Left lung (tissue), 10 donors: Measurements from ENCODE around the gene RPTOR. TPM values are rescaled to one million over a fixed set of nuclear protein-coding genes. Genes with fewer than 3 reads are reported as not detected.
A peak's percentile ranks its signal among the peaks of the same experiment; 100 is the strongest.

Experiments used
- ATAC-seq: fragments of 200-7000 bp; cut with Tn5 transposase; one replicate; pipeline ENCODE4 v1.9.1; 2020; ENCODE audit warnings: moderate library complexity
- DNase-seq, 4 donors: peaks; one replicate each; pipeline ENCODE4 v3.0.0-alpha.2; 2013 to 2020
- H3K27ac ChIP-seq, 2 donors: fragments of 200-600 bp; sonication (generic) in 1 of 2; one replicate each; pipeline versions ENCODE4 v1.5.0 to v1.8.0; 2020 to 2021
- H3K27me3 ChIP-seq, 2 donors: fragments of 200-600 bp; sonication (generic) in 1 of 2; one replicate each; pipeline versions ENCODE4 v1.5.0 to v1.8.0; 2020 to 2021
- H3K36me3 ChIP-seq, 2 donors: fragments of 200-600 bp; sonication (generic) in 1 of 2; one replicate each; pipeline versions ENCODE4 v1.5.0 to v1.8.0; 2020 to 2021
- H3K4me1 ChIP-seq, 2 donors: fragments of 200-600 bp; one replicate each; pipeline ENCODE4 v1.8.0; 2021
- H3K4me3 ChIP-seq, 2 donors: fragments of 200-600 bp; sonication (generic) in 1 of 2; one replicate each; pipeline versions ENCODE4 v1.5.0 to v1.8.0; 2020 to 2021; ENCODE audit warnings: mild to moderate bottlenecking in 1 of 2
- H3K9me3 ChIP-seq, 2 donors: fragments of 200-600 bp; sonication (generic) in 1 of 2; one replicate each; pipeline versions ENCODE4 v1.5.0 to v1.8.0; 2020 to 2021
- intact Hi-C, 2 donors: fragments of 100-400 bp; cut with DNase I; formaldehyde crosslinking; loops; one replicate each; pipeline versions ENCODE4 v1.11.2 to v1.14.2; 2022
- polyA plus RNA-seq, 6 donors: library from polyadenylated mRNA; unstranded; fragments of 120-200 nt; gene quantifications; one replicate each; pipeline ENCODE4 v1.2.1, GENCODE V29; 2013; ENCODE audit not compliant: insufficient read length in 6 of 6
- total RNA-seq, 2 donors: library from RNA; stranded (reverse); fragmentation: NEBNext Ultra II Directional; extraction: Animal tissue kit (Norgen Biotek cat#: 25700); gene quantifications; one replicate each; pipeline ENCODE4 v1.2.1, GENCODE V29; 2021
- TF ChIP-seq, protein P1 (sequence below), 2 donors: fragments of 200-600 bp; sonication (generic) in 1 of 2; IDR thresholded peaks; one replicate each; pipeline versions ENCODE4 v1.5.0 to v1.8.0; 2021; ENCODE audit warnings: antibody characterized with exemption in 2 of 2
- donor health status: DM: no; HTN: yes; CAD: no.
- donor health status: DM: no; HTN: no; CAD: no.

RPTOR gene
- total and polyA plus RNA-seq, 8 donors, result 14.2 to 39.2 (median 20.7) TPM

DNA sequence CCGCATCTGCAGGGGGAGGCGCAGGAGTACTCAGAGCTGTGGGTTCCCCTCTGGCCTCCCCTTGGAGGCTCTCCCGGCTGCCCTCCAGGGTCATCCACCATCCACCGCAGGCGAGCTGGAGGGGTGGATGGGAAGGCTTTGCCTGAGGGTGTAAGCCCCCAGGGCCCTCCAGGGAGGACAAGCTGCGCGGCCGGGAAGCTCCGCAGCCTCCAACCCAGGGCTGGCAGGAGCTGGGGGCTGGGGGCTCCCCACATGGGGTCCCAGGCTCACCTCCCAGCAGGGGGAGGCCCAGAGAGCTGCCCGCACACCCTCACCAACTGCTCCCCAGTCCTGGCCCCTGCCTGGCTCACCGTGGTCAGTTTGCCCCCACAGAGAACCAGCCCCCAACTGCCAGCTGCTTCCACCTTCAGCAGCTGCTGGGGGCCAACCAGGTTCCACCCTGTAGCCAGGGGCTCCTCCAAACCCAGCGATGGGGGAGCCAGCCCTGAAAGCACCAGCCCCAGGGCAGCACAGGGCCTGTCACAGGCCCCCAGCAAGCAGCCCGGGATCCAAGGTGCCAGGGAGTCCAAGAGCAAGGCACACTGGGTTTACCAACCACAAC, 427.2 kb downstream of the RPTOR start:
- intact Hi-C loops, result no loop called here
- no peak for DNase-seq
- peaks cover 2 to 15% of the 10 kb centered on the region in 2 donors for H3K4me1 ChIP-seq
- TF ChIP-seq, protein P1, sequence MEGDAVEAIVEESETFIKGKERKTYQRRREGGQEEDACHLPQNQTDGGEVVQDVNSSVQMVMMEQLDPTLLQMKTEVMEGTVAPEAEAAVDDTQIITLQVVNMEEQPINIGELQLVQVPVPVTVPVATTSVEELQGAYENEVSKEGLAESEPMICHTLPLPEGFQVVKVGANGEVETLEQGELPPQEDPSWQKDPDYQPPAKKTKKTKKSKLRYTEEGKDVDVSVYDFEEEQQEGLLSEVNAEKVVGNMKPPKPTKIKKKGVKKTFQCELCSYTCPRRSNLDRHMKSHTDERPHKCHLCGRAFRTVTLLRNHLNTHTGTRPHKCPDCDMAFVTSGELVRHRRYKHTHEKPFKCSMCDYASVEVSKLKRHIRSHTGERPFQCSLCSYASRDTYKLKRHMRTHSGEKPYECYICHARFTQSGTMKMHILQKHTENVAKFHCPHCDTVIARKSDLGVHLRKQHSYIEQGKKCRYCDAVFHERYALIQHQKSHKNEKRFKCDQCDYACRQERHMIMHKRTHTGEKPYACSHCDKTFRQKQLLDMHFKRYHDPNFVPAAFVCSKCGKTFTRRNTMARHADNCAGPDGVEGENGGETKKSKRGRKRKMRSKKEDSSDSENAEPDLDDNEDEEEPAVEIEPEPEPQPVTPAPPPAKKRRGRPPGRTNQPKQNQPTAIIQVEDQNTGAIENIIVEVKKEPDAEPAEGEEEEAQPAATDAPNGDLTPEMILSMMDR (IDR thresholded peaks at IDR 0.05), result no peak
- no peaks in the 10 kb centered on the region for H3K36me3 ChIP-seq
- peaks cover 0 to 44% of the 10 kb centered on the region in 2 donors for H3K27me3 ChIP-seq
- no peak for ATAC-seq
- no peaks in the 10 kb centered on the region for H3K9me3 ChIP-seq
- no peak overlapping the region for H3K27ac ChIP-seq
- H3K4me3 ChIP-seq, result no peak overlapping the region

DNA sequence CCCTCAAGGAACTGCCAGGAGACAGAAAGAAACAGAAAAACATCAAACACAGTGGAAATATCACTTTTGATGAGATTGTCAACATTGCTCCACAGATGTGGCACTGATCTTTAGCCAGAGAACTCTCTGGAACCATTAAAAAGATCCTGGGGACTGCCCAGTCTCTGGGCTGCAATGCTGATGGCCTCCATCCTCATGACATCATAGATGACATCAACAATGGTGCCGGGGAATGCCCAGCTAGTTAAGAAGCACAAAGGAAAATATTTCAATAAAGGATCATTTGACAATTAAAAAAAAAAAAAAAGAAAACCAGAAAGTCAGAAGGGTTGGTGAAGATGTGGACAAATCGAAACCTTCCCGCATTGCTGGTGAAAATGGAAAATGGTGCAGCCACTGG, 432.1 kb downstream of the RPTOR start:
- peaks cover 5 to 7% of the 10 kb centered on the region in 2 donors for H3K4me1 ChIP-seq
- no peaks in the 10 kb centered on the region for H3K9me3 ChIP-seq
- no peak overlapping the region for H3K4me3 ChIP-seq
- no peak overlapping the region for H3K27ac ChIP-seq
- intact Hi-C loops, result no loop called here
- TF ChIP-seq, protein P1 (IDR thresholded peaks at IDR 0.05), result no peak
- H3K27me3 ChIP-seq, result peaks cover 0 to 34% of the 10 kb centered on the region in 2 donors
- H3K36me3 ChIP-seq, result no peaks in the 10 kb centered on the region
- ATAC-seq (no peak), DNase-seq (no peak)

DNA sequence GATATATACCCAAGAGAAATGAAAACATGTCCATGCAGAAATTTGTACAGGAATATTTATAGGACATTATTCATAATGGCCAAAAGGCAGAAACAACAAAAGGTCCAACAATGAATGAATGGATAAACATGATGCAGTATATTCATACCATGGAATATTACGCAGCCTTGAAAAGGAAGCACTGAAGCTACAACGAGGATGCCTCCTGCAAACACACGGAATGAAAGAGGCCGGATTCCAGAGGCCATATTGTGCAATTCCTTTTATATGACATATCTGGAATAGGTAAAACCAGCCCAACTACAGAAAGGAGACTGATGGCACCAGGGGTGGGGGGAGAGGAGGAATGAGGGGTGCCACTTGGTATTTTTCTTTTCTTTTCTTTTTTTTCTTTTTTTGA, 432.5 kb downstream of the RPTOR start:
- Histone ChIP-seq H3K9me3 (no peaks in the 10 kb centered on the region), H3K4me1 (peaks cover 5 to 7% of the 10 kb centered on the region in 2 donors), H3K36me3 (no peaks in the 10 kb centered on the region), H3K27me3 (peaks cover 0 to 34% of the 10 kb centered on the region in 2 donors), H3K27ac (no peak overlapping the region), H3K4me3 (no peak overlapping the region)
- DNase-seq, result no peak
- intact Hi-C loops, result no loop called here
- ATAC-seq, result no peak
- TF ChIP-seq, protein P1 (IDR thresholded peaks at IDR 0.05), result no peak

DNA sequence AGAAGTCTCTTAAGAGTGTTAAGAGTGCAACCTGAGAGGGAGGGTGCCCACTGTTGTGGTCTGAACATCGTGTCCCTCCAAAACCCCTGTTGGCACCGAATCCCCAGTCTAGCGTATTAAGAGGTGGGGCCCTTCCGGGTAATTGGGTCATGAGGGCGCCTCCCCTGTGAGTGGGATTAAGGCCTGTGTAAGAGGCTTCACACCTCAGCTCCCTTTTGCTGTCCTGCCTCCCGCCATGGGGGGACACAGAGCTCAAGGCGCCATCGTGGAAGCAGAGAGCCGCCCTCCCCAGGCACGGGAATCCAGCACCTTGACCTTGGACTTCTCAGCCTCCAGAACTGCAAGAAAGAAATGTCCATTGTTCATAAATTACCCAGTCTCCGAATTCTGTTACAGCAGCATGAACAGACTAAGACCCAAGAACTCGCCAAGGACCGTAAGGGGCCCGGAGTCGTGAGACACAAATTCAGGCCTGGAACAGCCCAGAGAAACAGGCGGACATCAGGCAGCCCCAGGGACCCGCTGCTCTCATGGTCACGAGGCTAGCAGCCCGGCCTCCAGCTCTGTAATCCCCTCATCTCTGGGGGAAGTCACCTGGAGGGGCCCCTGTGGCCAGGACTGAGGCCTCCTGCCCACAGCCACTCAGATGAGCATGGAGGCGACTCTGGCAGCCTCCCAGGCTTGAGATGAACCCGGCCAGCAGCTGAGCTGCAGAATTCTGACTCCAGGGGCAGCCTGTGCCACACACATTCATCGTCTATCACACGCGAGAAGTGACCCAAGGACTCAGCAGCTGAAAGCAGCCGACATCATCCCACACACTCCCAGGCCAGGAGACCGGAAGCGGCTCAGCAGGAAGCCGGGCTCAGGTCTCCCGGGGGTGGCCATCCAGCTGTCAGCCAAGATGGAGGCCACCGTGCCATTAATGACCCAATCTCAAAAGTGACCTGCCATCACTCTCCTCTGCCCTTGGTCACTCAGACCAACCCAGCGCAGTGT, 434.2 kb downstream of the RPTOR start:
- Histone ChIP-seq H3K9me3 (no peaks in the 10 kb centered on the region), H3K4me3 (no peak overlapping the region), H3K36me3 (no peaks in the 10 kb centered on the region), H3K27me3 (peaks cover 0 to 28% of the 10 kb centered on the region in 2 donors), H3K4me1 (peaks cover 5 to 7% of the 10 kb centered on the region in 2 donors), H3K27ac (no peak overlapping the region)
- DNase-seq, result peak in 1 of 4 donors; percentile 60
- intact Hi-C loops, result no loop called here
- no peak for ATAC-seq
- TF ChIP-seq, protein P1 (IDR thresholded peaks at IDR 0.05), result no peak
